Epithelial cell of proximal tubule (primary cell): Measurements from ENCODE around the gene BMPER. TPM values are rescaled to one million over a fixed set of nuclear protein-coding genes. Genes with fewer than 3 reads are reported as not detected.

Source experiments
- DNase-seq: peaks from one replicate; pipeline ENCODE4 v3.0.0-alpha.2; 2011; ENCODE audit warnings: low read depth
- H3K4me3 ChIP-seq: 2 replicates; pipeline ENCODE4 v1.5.1; 2011; ENCODE audit warnings: low read depth, mild to moderate bottlenecking, low read length
- total RNA-seq: library from RNA; depleted of rRNA; stranded (reverse); fragments of >200 nt; gene quantifications from 2 replicates; pipeline ENCODE4 v1.2.3, GENCODE V29; 2015
- TF ChIP-seq, protein P1 (sequence below): conservative IDR thresholded peaks from 2 replicates; pipeline ENCODE4 v1.5.1; 2012; ENCODE audit warnings: low read depth, mild to moderate bottlenecking, low read length

Gene BMPER
- total RNA-seq, 1 donor from 2014 or later: 0.29 TPM

DNA sequence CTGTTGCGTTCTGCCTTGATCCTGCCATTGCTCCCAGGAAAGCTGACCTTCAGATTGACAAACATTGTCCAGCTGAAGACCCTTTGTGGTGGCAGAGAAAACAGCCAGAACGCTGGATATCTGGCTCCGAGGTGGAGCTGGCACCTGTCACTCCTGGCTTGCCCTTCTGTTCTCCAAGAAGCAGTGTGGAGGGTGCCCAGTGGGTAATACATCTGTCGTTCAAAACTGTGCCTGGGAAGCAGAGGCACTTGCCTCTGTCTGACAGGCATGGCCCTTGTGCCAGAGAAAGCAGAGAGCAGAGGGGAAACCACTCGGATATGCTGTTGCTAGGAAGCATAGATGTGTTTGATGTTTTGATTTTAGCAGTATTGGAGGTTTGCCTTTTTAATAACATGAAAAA lies 231.4 kb downstream of the BMPER start:
- no peak for DNase-seq
- TF ChIP-seq, protein P1, sequence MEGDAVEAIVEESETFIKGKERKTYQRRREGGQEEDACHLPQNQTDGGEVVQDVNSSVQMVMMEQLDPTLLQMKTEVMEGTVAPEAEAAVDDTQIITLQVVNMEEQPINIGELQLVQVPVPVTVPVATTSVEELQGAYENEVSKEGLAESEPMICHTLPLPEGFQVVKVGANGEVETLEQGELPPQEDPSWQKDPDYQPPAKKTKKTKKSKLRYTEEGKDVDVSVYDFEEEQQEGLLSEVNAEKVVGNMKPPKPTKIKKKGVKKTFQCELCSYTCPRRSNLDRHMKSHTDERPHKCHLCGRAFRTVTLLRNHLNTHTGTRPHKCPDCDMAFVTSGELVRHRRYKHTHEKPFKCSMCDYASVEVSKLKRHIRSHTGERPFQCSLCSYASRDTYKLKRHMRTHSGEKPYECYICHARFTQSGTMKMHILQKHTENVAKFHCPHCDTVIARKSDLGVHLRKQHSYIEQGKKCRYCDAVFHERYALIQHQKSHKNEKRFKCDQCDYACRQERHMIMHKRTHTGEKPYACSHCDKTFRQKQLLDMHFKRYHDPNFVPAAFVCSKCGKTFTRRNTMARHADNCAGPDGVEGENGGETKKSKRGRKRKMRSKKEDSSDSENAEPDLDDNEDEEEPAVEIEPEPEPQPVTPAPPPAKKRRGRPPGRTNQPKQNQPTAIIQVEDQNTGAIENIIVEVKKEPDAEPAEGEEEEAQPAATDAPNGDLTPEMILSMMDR: no peak
- H3K4me3 ChIP-seq: no peak overlapping the region

DNA sequence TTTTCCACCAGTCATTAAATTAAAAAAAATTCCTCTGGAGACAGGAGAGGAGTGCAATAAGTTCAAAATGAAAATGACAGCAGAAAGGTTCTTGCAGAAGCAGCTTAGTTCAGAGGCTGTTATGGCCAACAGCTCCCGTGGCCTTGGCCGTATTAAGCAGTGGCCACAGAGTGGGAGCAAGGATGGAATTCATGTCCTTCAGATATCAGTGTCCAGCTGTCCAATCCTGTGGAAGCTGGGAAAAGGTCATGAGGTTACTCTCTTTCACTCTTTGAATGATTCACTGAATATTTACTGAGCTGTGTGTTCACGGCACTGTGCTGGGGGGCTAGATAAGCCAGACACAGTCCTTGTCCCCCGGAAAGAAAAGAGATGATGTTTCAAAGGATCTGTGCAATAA lies 231.8 kb downstream of the BMPER start:
- TF ChIP-seq, protein P1: no peak
- DNase-seq: no peak
- no peak overlapping the region for H3K4me3 ChIP-seq

DNA sequence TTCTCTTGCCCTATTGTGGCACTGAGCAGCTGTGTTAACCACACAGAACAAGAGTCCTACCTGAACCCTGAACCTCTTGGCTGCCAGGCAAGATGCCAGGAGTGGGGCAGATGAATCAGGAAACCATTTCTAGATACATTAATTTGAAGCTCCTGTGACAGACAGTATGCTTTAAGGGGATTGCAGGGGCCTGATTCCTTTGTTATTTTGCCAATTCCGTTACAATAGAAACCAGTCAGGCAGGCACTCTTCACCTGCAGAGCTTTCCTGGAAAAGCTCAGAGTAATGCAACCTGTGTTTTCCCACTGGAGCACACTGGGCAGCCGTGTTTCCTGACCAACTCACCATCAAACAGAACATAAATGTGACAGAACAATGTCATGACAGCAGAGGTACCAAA lies 233.1 kb downstream of the BMPER start:
- DNase-seq: no peak
- TF ChIP-seq, protein P1: no peak
- no peak overlapping the region for H3K4me3 ChIP-seq

DNA sequence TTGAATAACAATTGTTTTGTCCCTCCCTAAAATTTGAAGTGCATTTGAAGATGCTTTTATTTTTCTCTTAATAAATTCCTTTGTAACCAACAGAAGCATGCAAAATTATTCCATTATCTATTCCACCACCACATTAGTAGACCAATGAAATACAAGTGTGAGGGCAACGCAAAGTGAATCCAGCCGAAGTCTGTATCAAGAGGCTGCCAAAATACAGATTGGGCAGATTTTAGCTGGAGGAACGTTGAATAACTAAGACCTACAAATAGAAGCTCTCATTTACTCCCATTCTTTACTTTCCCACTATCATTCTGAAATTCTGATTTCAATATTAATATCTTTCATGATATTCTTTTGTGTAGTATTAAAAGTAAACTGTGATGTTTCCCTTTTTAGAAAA lies 233.7 kb downstream of the BMPER start:
- H3K4me3 ChIP-seq: no peak overlapping the region
- no peak for DNase-seq
- TF ChIP-seq, protein P1: no peak

DNA sequence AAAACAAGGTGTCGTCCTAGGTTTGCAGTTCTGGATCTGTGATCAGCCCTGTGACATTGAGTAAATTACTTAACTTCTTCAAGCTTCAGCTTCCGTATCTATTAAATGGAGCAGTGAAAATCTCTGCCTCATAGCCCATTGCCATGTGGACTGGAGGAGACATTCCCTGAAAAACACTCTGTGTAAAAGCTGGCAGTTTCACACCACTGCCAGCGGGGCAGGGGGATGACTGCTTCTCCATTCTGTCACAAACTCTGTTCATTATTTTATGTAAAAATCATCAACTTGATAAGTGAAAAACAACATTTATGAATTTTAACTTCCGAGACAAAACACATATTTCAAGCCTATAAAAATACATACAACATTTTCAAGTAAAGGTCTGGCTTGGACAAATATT lies 234.7 kb downstream of the BMPER start:
- no peak for DNase-seq
- no peak overlapping the region for H3K4me3 ChIP-seq
- TF ChIP-seq, protein P1: no peak

DNA sequence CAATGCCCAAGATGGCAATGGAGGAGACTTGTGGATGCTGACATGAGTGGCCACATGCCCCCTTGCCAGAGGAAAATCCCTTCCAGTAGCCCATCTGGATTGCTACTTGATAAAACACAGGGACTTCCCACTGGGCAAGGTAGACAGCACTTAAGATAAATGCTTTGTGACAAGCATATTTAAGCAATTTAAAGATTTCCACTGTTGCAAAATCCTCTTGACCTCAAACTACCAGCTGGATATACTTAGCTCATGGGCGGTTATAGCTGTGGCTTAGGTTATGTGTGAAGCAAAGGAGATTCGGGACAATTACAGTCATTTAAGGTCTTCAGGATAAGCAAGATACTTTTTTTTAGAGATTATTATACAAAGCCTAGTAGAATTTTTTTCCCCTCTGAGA lies 238.1 kb downstream of the BMPER start:
- TF ChIP-seq, protein P1: no peak
- DNase-seq: no peak
- H3K4me3 ChIP-seq: no peak overlapping the region

DNA sequence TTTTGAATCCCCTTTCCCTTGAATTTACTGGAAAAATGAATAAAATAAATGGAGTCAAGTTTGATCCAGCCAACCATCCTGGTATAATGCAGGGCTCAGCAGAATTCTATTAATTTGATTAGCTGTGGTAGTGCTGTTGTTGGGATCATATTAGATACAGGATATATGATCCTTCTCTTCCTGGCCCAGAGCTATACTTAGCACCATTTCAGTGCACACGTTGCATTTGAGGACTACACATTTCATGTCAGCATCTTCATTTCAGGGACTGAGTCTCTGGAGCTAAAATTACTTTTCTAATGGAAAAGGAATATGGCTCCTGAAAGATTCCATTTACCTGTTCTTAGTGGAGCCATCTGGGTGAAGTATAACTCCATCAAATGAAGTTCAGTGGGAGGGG lies 240.3 kb downstream of the BMPER start:
- TF ChIP-seq, protein P1: no peak
- H3K4me3 ChIP-seq: no peak overlapping the region
- no peak for DNase-seq
